ENCODE measurements around the gene DAPK1.

- TF ChIP-seq CTCF (IDR thresholded peaks at IDR 0.05) (no peak), POLR2AphosphoS5 (IDR thresholded peaks at IDR 0.05; ENCODE audit: insufficient read depth in 1 of 2, low read depth in 1 of 2) (no peak), POLR2A (IDR thresholded peaks at IDR 0.05) (no peak)
Measured at GRCh38 chr9:87609486-87609885, 111.8 kb downstream of the DAPK1 start.

Data from vagina (tissue), 2 donors.